Neural progenitor cell (in vitro differentiated cells): ENCODE measurements around the gene SMIM29. TPM values are rescaled to one million over a fixed set of nuclear protein-coding genes. Genes with fewer than 3 reads are reported as not detected.
"Not testable (repeated sequence)": the region's sequence is repeated elsewhere in the genome, so short reads cannot be mapped to it uniquely, and the experiment has no call there.

Experiments used
- DNase-seq: peaks from one replicate; pipeline ENCODE4 v3.0.0-alpha.2; 2016; ENCODE audit warnings: low spot score
- H2AFZ ChIP-seq: fragments of 200-600 bp; sonication (generic); replicated peaks from 2 replicates; pipeline ENCODE4 v1.6.1; 2016; ENCODE audit warnings: antibody characterized with exemption
- H3F3A ChIP-seq: fragments of 200-600 bp; sonication (generic); 2 replicates; pipeline ENCODE4 v1.6.1; 2016; ENCODE audit warnings: antibody characterized with exemption, low read depth
- H3K27ac ChIP-seq: fragments of 200-600 bp; sonication (generic); 2 replicates; pipeline ENCODE4 v1.5.1; 2016; ENCODE audit warnings: mild to moderate bottlenecking
- H3K27me3 ChIP-seq: fragments of 200-600 bp; sonication (generic); 2 replicates; pipeline ENCODE4 v1.6.1; 2016; ENCODE audit warnings: mild to moderate bottlenecking, moderate library complexity
- H3K36me3 ChIP-seq: fragments of 200-600 bp; sonication (generic); 2 replicates; pipeline ENCODE4 v1.5.1; 2016
- H3K4me1 ChIP-seq: fragments of 200-600 bp; sonication (generic); 2 replicates; pipeline ENCODE4 v1.6.1; 2016; ENCODE audit warnings: mixed run types
- H3K4me2 ChIP-seq: fragments of 200-600 bp; sonication (generic); 2 replicates; pipeline ENCODE4 v1.6.1; 2016
- H3K4me3 ChIP-seq: fragments of 200-600 bp; sonication (generic); 2 replicates; pipeline ENCODE4 v1.5.1; 2016
- H3K79me2 ChIP-seq: fragments of 200-600 bp; sonication (generic); 2 replicates; pipeline ENCODE4 v1.6.1; 2016; ENCODE audit warnings: low read depth
- H3K9ac ChIP-seq: fragments of 200-600 bp; sonication (generic); 2 replicates; pipeline ENCODE4 v1.6.1; 2016
- H3K9me3 ChIP-seq: fragments of 200-600 bp; sonication (generic); 2 replicates; pipeline ENCODE4 v1.5.1; 2016; ENCODE audit warnings: low read depth
- H4K20me1 ChIP-seq: fragments of 200-600 bp; sonication (generic); 2 replicates; pipeline ENCODE4 v1.6.1; 2016; ENCODE audit warnings: low read depth
- H3K27ac Mint-ChIP-seq: 3 replicates; pipeline ENCODE4 v1.8.0; 2021; ENCODE audit warnings: mixed read lengths
- H3K27me3 Mint-ChIP-seq: 2 replicates; pipeline ENCODE4 v1.8.0; 2022; ENCODE audit warnings: low read depth, mild to moderate bottlenecking, inconsistent platforms, moderate library complexity, mixed read lengths; ENCODE audit not compliant: insufficient read depth
- H3K36me3 Mint-ChIP-seq: 3 replicates; pipeline ENCODE4 v1.8.0; 2021; ENCODE audit warnings: mixed read lengths
- H3K4me1 Mint-ChIP-seq: 3 replicates; pipeline ENCODE4 v1.8.0; 2021; ENCODE audit warnings: mixed read lengths
- H3K4me3 Mint-ChIP-seq: 3 replicates; pipeline ENCODE4 v1.8.0; 2021; ENCODE audit warnings: mild to moderate bottlenecking, moderate library complexity, mixed read lengths
- H3K9me3 Mint-ChIP-seq: 3 replicates; pipeline ENCODE4 v1.8.0; 2020; ENCODE audit warnings: mixed read lengths
- EZH2 ChIP-seq: fragments of 200-600 bp; sonication (generic); IDR thresholded peaks from 2 replicates; pipeline ENCODE4 v1.6.1; 2017; ENCODE audit warnings: antibody characterized with exemption, mild to moderate bottlenecking, moderate library complexity
- EZH2phosphoT487 ChIP-seq: fragments of 200-600 bp; sonication (generic); IDR thresholded peaks from 2 replicates; pipeline ENCODE4 v1.6.1; 2017; ENCODE audit warnings: antibody characterized with exemption
- total RNA-seq: library from RNA; depleted of rRNA; stranded (reverse); fragments of >200 nt; gene quantifications from 2 replicates; pipeline ENCODE4 v1.2.3, GENCODE V29; 2015; ENCODE audit warnings: low replicate concordance
- TF ChIP-seq, protein P1 (sequence below): fragments of 200-600 bp; sonication (generic); IDR thresholded peaks from 2 replicates; pipeline ENCODE4 v1.5.1; 2017; ENCODE audit warnings: antibody characterized with exemption, mild to moderate bottlenecking

SMIM29 gene
- total RNA-seq, 1 donor from 2014 or later = 2.4 TPM

GRCh38 chr6:34272013-34272926 lies 23.5 kb upstream of the SMIM29 start:
- TF ChIP-seq EZH2 (no peak), EZH2phosphoT487 (no peak)
- TF ChIP-seq, protein P1, sequence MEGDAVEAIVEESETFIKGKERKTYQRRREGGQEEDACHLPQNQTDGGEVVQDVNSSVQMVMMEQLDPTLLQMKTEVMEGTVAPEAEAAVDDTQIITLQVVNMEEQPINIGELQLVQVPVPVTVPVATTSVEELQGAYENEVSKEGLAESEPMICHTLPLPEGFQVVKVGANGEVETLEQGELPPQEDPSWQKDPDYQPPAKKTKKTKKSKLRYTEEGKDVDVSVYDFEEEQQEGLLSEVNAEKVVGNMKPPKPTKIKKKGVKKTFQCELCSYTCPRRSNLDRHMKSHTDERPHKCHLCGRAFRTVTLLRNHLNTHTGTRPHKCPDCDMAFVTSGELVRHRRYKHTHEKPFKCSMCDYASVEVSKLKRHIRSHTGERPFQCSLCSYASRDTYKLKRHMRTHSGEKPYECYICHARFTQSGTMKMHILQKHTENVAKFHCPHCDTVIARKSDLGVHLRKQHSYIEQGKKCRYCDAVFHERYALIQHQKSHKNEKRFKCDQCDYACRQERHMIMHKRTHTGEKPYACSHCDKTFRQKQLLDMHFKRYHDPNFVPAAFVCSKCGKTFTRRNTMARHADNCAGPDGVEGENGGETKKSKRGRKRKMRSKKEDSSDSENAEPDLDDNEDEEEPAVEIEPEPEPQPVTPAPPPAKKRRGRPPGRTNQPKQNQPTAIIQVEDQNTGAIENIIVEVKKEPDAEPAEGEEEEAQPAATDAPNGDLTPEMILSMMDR = no peak
- Mint-ChIP-seq H3K4me3 (no peak overlapping the region), H3K9me3 (no peaks in the 10 kb centered on the region)

GRCh38 chr6:34269658-34270341 lies 21.0 kb upstream of the SMIM29 start:
- not testable (repeated sequence) for H4K20me1 ChIP-seq, H2AFZ ChIP-seq, H3K9me3 ChIP-seq, H3K9me3 Mint-ChIP-seq, H3K4me3 Mint-ChIP-seq, H3K27me3 ChIP-seq, H3K4me1 ChIP-seq, H3K27me3 Mint-ChIP-seq, H3K4me1 Mint-ChIP-seq, DNase-seq, H3K4me3 ChIP-seq, H3F3A ChIP-seq, H3K4me2 ChIP-seq, H3K36me3 ChIP-seq, H3K9ac ChIP-seq, H3K36me3 Mint-ChIP-seq, H3K27ac ChIP-seq, H3K79me2 ChIP-seq
- peak overlapping the region; percentile 21 for H3K27ac Mint-ChIP-seq

More at GRCh38 chr6:34272013-34272926, 23.5 kb upstream of the SMIM29 start:
- no peak overlapping the region for H3K4me3 ChIP-seq
- no peaks in the 10 kb centered on the region for H3K4me1 ChIP-seq
- no peak overlapping the region for H2AFZ ChIP-seq
- H3K27ac Mint-ChIP-seq = peak overlapping the region; percentile 63
- DNase-seq = no peak
- no peaks in the 10 kb centered on the region for H3K36me3 ChIP-seq
- H3K4me1 Mint-ChIP-seq = peaks cover 17% of the 10 kb centered on the region
- H3K9me3 ChIP-seq = no peaks in the 10 kb centered on the region
- no peak overlapping the region for H3K27ac ChIP-seq
- H3K9ac ChIP-seq = no peak overlapping the region
- H3K27me3 ChIP-seq = no peaks in the 10 kb centered on the region
- no peaks in the 10 kb centered on the region for H4K20me1 ChIP-seq
- no peaks in the 10 kb centered on the region for H3K79me2 ChIP-seq
- no peaks in the 10 kb centered on the region for H3F3A ChIP-seq
- peaks cover 4% of the 10 kb centered on the region for H3K27me3 Mint-ChIP-seq
- no peak overlapping the region for H3K4me2 ChIP-seq
- H3K36me3 Mint-ChIP-seq = no peaks in the 10 kb centered on the region

- not testable (repeated sequence) for H3K9me3 ChIP-seq, H3K4me3 ChIP-seq, H3K36me3 ChIP-seq, H3K27ac Mint-ChIP-seq, H3F3A ChIP-seq, H3K4me1 ChIP-seq, H3K27me3 Mint-ChIP-seq, H3K27ac ChIP-seq, H2AFZ ChIP-seq, H3K36me3 Mint-ChIP-seq, H3K4me1 Mint-ChIP-seq, H3K9me3 Mint-ChIP-seq, H3K4me3 Mint-ChIP-seq, H3K27me3 ChIP-seq, H4K20me1 ChIP-seq, H3K9ac ChIP-seq, H3K79me2 ChIP-seq, DNase-seq, H3K4me2 ChIP-seq
Observed at GRCh38 chr6:34269132-34269531, 20.3 kb upstream of the SMIM29 start.

DNA sequence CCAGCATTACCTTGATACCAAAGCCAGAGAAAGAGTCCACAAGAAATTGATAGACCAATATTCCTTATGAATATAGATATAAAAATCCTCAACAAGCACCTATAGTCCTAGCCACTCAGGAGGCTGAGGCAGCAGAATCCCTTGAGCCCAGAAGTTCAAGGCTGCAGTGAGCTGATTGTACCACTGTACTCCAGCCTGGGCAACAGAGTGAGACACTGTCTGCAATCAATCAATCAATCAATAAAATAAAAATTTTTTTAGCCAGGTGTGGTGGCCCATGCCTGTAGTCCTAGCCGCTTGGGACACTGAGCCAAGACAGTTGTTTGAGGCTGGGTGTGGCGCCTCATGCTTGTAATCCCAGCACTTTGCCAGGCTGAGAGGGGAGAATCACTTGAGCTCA lies 18.9 kb upstream of the SMIM29 start:
- no peak for TF ChIP-seq EZH2
- TF ChIP-seq, protein P1 = no peak
- TF ChIP-seq EZH2phosphoT487 = no peak
- Histone ChIP-seq H3K4me1 (no peaks in the 10 kb centered on the region), H3K27me3 (no peaks in the 10 kb centered on the region), H3K9ac (no peak overlapping the region), H4K20me1 (no peaks in the 10 kb centered on the region), H3K4me3 (no peak overlapping the region), H3K27ac (no peak overlapping the region), H3K79me2 (no peaks in the 10 kb centered on the region), H3K4me2 (no peak overlapping the region), H2AFZ (no peak overlapping the region), H3K9me3 (no peaks in the 10 kb centered on the region), H3F3A (no peaks in the 10 kb centered on the region), H3K36me3 (no peaks in the 10 kb centered on the region)
- H3K4me3 Mint-ChIP-seq = no peak overlapping the region
- H3K4me1 Mint-ChIP-seq = peaks cover 5% of the 10 kb centered on the region
- peaks cover 14% of the 10 kb centered on the region for H3K9me3 Mint-ChIP-seq
- peaks cover 2% of the 10 kb centered on the region for H3K27me3 Mint-ChIP-seq
- peaks cover 6% of the 10 kb centered on the region for H3K36me3 Mint-ChIP-seq
- DNase-seq = no peak
- no peak overlapping the region for H3K27ac Mint-ChIP-seq

- H3K9ac ChIP-seq, H3K9me3 ChIP-seq, H3K27ac ChIP-seq, H3K27me3 ChIP-seq, H3K27ac Mint-ChIP-seq, H3K36me3 ChIP-seq, H2AFZ ChIP-seq, H4K20me1 ChIP-seq, H3K27me3 Mint-ChIP-seq, H3K36me3 Mint-ChIP-seq, H3K4me1 Mint-ChIP-seq, H3K4me2 ChIP-seq, H3F3A ChIP-seq, H3K4me3 ChIP-seq, H3K4me1 ChIP-seq, DNase-seq, H3K4me3 Mint-ChIP-seq, H3K79me2 ChIP-seq: not testable (repeated sequence)
- H3K9me3 Mint-ChIP-seq = peaks cover 26% of the 10 kb centered on the region
Observed at GRCh38 chr6:34263484-34263883, 14.7 kb upstream of the SMIM29 start.
